Measurements from ENCODE around the gene PACC1. TPM values are rescaled to one million over a fixed set of nuclear protein-coding genes. Genes with fewer than 3 reads are reported as not detected.

Gene PACC1
- total and polyA plus RNA-seq, 12 donors, result 1.8 to 5.1 (median 2.4) TPM

DNA sequence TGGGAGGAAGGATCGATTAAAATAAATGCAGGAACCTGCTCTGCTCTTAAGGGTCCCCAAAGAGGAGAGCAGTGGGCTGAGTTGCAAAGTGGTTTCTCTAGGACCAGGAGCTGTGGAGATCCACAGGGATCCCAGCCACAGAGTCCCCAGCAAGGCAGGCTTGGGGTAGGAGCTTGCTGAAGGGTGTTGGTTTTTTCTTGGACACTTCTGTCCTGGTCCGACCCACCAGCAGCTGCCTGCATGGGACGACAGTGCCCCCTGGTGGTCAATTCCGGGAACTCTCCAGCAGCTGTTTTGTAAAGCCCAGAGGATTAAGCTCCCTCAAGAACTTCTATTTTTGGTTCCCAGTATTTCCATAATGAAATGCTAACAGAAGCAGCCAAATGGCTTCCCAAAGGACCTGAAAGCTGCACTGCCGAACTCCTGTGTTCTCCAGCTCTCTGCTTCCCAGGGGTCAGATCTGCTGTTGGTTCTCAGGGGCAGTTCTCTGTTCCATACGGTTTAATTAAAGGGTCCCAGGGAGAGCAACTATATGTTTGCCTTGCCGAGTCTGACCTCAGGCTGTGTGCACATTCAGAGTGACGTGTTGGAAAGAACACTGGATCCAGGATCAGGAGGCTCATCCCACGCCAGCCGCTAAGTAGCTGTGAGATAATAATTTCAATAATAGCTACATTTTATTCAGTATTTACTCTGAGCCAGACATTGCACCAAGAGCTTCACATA, 41.3 kb upstream of the PACC1 start:
- TF ChIP-seq, protein P1, sequence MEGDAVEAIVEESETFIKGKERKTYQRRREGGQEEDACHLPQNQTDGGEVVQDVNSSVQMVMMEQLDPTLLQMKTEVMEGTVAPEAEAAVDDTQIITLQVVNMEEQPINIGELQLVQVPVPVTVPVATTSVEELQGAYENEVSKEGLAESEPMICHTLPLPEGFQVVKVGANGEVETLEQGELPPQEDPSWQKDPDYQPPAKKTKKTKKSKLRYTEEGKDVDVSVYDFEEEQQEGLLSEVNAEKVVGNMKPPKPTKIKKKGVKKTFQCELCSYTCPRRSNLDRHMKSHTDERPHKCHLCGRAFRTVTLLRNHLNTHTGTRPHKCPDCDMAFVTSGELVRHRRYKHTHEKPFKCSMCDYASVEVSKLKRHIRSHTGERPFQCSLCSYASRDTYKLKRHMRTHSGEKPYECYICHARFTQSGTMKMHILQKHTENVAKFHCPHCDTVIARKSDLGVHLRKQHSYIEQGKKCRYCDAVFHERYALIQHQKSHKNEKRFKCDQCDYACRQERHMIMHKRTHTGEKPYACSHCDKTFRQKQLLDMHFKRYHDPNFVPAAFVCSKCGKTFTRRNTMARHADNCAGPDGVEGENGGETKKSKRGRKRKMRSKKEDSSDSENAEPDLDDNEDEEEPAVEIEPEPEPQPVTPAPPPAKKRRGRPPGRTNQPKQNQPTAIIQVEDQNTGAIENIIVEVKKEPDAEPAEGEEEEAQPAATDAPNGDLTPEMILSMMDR (IDR thresholded peaks at IDR 0.05), result peak; percentile 94 to 100 (median 99)
- WGBS, 2 donors, result 24 to 26% methylated on average over 10 of the region's 10 CpGs
- Histone ChIP-seq H3K27me3 (no peaks in the 10 kb centered on the region), H3K9me3 (peaks cover 0 to 7% (median 0%) of the 10 kb centered on the region in 11 donors), H3K4me3 (peak overlapping the region in 2 of 10 donors; percentile 18 to 25), H3K4me1 (peaks cover 22 to 43% (median 30%) of the 10 kb centered on the region in 9 donors), H3K27ac (peak overlapping the region in 9 of 10 donors; percentile 11 to 79 (median 55)), H3K36me3 (no peaks in the 10 kb centered on the region)
- DNase-seq (peak; percentile 91), ATAC-seq (peak; percentile 74 to 87 (median 80))
- intact Hi-C loops (cut with DNase I), result loop anchor here (1.0 to 10.0 kb wide), 19 partner anchors 81 to 781 kb away; partner anchors contain the start of genes PPP2R5A (in 2 of the 10), DTL (in 1 of the 10), INTS7 (in 1 of the 10) and NEK2 (in 1 of the 10)

DNA sequence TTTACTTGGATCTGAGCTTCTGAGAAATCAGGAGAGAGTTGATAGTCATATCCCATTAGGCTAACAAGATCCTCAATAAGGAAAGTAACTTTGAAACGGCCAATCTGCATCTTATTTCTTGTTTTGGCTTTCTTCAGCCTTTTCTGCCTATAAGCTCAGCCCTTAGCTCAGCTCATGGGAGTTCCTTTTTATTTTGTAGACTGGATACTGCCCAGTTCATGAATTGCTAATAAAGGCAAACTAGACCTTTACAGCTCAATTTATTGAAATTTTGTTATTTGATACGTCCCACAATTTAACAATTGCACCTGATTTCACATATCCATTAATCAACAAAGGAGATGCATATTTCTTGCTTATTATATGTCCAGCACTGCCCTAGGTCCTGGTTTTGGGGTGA, 40.7 kb upstream of the PACC1 start:
- intact Hi-C loops (cut with DNase I), result loop anchor here (2.0 to 10.0 kb wide), 13 partner anchors 81 to 781 kb away; partner anchors contain the start of genes PPP2R5A (in 2 of the 10), DTL (in 1 of the 10), INTS7 (in 1 of the 10) and NEK2 (in 1 of the 10)
- 88 to 95% methylated on average over 2 of the region's 2 CpGs for WGBS, 2 donors

DNA sequence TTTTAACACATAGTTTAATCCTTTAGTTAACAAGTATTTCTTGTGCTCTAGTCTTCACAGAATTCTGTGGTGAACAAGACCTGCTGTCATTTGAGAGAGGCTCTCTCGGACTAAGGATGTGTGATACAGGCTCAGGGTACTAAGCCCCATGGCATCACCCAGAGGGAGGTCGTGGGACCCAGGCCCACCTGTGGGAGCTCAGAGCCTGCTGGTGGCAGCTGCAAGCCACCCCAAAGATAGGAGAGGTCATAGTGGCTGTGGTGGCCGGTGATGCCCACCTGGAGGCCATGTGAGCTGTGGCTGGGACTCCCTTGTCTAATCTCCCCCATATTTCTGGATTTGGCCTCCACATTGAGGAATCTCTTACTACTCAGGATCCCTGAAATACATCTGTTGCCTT, 40.1 kb upstream of the PACC1 start:
- H3K27ac ChIP-seq, result no peak overlapping the region
- peaks cover 25 to 54% (median 34%) of the 10 kb centered on the region in 9 donors for H3K4me1 ChIP-seq
- H3K36me3 ChIP-seq, result no peaks in the 10 kb centered on the region
- DNase-seq, result no peak
- ATAC-seq, result no peak
- no peak overlapping the region for H3K4me3 ChIP-seq
- intact Hi-C loops (cut with DNase I), result loop anchor here (2.0 to 10.0 kb wide), 13 partner anchors 80 to 780 kb away; partner anchors contain the start of genes PPP2R5A (in 2 of the 10), DTL (in 1 of the 10), INTS7 (in 1 of the 10) and NEK2 (in 1 of the 10)
- peaks cover 0 to 7% (median 0%) of the 10 kb centered on the region in 11 donors for H3K9me3 ChIP-seq
- 93 to 95% methylated on average over 3 of the region's 3 CpGs for WGBS, 2 donors
- TF ChIP-seq, protein P1 (IDR thresholded peaks at IDR 0.05), result no peak
- H3K27me3 ChIP-seq, result no peaks in the 10 kb centered on the region

More for the DNA sequence above, 40.7 kb upstream of the PACC1 start:
- no peak for DNase-seq
- TF ChIP-seq, protein P1 (IDR thresholded peaks at IDR 0.05), result no peak
- no peaks in the 10 kb centered on the region for H3K36me3 ChIP-seq
- no peaks in the 10 kb centered on the region for H3K27me3 ChIP-seq
- H3K9me3 ChIP-seq, result peaks cover 0 to 7% (median 0%) of the 10 kb centered on the region in 11 donors
- peaks cover 22 to 48% (median 33%) of the 10 kb centered on the region in 9 donors for H3K4me1 ChIP-seq
- H3K4me3 ChIP-seq, result no peak overlapping the region
- ATAC-seq, result no peak
- peak overlapping the region in 2 of 10 donors; percentile 56 to 74 for H3K27ac ChIP-seq

DNA sequence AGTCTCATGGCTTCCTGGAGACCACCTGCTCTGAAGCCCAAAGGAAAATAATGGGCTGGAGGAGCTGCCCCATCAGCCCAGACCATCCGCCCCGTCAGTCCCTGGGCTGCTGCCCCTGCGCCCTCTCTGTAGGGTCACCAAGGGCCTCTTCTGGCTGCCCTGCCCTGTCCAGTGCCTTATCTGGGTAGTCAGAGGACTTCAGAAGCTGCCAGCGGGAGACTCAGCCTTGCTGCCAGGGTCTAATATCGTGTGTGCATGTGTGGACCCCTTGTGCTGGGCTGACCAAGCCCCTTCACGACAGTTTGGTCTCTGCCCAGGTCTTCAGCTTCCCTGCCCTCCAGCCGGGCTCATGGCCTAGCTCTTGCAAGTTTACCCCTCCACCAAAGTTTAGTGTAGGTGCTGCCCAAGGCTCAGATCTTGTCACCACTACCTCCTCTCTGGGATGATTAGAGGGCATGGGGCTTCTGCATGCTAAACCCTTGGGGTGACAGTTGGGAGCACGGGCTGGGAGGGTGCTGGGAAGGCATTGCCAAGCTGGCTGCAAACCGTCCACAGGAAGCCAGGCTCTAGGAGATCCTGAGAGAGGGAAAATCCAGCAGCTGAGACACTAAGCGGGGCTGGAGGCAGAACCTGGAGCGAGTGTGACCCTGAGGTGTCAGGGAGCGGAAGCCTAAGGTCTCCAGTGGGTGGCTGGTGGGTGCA, 38.6 kb upstream of the PACC1 start:
- H3K9me3 ChIP-seq, result peaks cover 0 to 7% (median 0%) of the 10 kb centered on the region in 11 donors
- 52 to 53% methylated on average over 12 of the region's 12 CpGs for WGBS, 2 donors
- ATAC-seq, result peak in 3 of 8 donors; percentile 4 to 35 (median 17)
- intact Hi-C loops (cut with DNase I), result loop anchor here in 9 of 10 donors (5.0 to 10.0 kb wide), 8 partner anchors 79 to 779 kb away; partner anchors contain the start of genes PPP2R5A (in 2 of the 9), DTL (in 1 of the 9), INTS7 (in 1 of the 9) and NEK2 (in 1 of the 9)
- H3K4me3 ChIP-seq, result no peak overlapping the region
- H3K27me3 ChIP-seq, result no peaks in the 10 kb centered on the region
- H3K27ac ChIP-seq, result peak overlapping the region in 9 of 10 donors; percentile 2 to 74 (median 57)
- no peaks in the 10 kb centered on the region for H3K36me3 ChIP-seq
- TF ChIP-seq, protein P1 (IDR thresholded peaks at IDR 0.05), result no peak
- DNase-seq, result no peak
- peaks cover 25 to 54% (median 34%) of the 10 kb centered on the region in 9 donors for H3K4me1 ChIP-seq
